GM15510 (cell line): ENCODE measurements around the gene BCAS3.

Experiments
- POLR2A ChIP-seq: IDR thresholded peaks from 3 replicates; pipeline ENCODE4 v1.6.1; 2011; ENCODE audit warnings: borderline replicate concordance; ENCODE audit not compliant: insufficient read length; ENCODE audit errors: extremely low read depth

The BCAS3 gene

GRCh38 chr17:61422869-61423268 lies 745.2 kb downstream of the BCAS3 start:
- TF ChIP-seq POLR2A, result no peak

- no peak for TF ChIP-seq POLR2A
These were observed 746.5 kb downstream of the BCAS3 start for GRCh38 chr17:61423967-61424649.

DNA sequence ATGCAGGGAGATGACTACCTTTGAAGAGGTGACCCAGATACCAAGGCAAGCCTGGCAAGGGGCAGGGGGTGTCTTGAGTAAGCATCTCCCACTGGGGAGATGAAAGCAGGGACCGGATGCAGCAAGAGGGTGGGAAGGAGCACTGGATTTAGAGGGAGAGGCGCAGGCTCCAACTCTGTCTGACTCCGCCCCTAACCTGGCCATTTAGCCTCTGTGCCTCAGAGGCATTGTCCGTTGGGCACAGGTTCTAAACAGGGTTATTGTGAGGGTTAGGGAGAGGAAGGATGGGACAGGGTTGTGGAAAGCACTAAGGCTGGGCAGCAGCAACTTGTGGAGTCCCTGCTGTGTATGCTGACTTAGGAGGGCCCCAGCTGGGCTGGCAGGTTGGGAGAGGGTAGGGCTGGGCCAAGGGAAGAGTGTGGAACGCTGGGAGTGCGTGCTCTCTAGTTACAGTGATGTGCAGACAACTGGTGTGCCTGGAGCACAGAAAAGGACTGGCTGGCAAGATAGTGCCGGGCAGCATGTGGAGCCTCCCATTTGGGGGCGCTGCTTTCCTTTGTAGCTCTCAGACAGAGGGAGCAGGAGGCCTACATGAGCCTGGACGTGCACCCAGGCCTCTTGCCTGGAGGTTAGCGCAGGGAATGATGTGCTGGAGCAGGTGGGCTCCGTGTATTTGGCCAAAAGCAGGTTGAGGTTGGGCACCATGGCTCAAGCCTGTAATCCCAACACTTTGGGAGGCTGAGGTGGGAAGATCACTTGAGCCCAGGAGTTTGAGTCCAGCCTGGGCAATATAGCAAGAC lies 748.2 kb downstream of the BCAS3 start:
- no peak for TF ChIP-seq POLR2A

- TF ChIP-seq POLR2A, result no peak
These were observed 749.0 kb downstream of the BCAS3 start for GRCh38 chr17:61426482-61427304.

GRCh38 chr17:61427567-61427966 lies 749.9 kb downstream of the BCAS3 start:
- TF ChIP-seq POLR2A, result no peak

DNA sequence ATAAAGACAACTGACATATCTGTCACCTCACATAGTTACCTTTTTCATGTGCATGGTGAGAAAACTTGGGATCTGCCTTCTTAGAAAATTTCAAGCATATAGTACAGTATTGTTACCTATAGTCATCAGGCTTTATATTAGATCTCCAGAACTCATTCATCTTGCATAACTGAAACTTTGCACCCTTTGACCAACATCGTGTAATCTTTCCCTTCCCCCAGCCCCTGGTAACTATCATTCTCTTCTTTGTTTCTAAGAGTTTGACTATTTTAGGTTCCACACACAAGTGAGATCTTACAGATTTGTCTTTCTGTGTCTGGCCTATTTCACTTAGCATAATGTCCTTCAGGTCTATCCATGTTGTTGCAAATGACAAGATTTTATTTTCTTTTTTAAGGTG lies 751.6 kb downstream of the BCAS3 start:
- no peak for TF ChIP-seq POLR2A

DNA sequence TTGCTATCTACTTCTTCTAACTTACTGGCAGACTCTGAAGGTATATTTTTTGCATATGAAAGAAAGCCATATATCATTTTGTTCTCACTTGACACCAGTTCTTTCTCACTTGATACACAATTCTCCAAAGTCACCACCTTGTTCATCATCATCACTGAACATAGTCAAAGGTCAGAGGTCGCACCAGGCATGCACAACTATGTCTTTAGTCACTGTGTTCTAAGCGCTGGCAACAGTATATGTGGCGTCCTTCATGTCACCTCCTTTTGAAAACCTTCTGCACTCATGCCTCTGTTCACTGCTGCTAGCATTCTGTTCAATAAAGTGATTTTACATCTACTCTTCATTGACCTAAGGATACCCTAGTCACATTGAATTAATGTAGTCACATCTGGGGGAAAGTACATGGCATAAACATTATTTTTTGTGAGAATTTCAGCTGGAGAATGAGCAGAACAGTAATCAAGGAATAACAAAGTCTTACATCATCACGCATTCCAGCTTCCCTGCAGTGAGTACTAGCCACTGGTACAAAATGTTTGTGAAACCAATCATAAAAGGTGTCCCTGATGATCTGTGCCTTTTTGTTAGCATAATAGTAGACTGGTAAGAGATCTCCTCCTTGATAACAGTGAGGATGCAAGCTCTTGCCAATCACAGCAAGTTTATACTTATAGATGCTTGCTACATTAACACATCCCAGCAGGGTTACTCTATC lies 754.1 kb downstream of the BCAS3 start:
- TF ChIP-seq POLR2A, result no peak

DNA sequence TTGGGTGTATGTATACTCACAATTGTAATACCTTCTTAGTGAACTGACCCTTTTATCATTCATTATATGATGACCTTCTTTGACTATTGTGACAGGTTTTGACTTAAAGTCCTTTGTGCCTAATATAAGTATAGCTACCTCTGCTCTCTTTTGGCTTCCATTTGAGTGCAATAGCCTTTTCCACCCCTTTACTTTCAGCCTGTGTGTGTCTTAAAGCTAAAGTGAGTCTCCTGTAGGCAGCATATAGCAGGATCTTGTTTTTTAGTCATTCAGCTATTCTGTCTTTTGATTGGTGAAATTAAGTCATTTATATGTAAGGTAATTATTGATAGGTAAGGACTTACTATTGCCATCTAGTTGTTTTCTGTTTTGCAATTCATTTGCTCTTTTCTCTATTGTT lies 758.6 kb downstream of the BCAS3 start:
- no peak for TF ChIP-seq POLR2A

- no peak for TF ChIP-seq POLR2A
These were observed 759.5 kb downstream of the BCAS3 start for GRCh38 chr17:61436995-61437704.

GRCh38 chr17:61440697-61441096 lies 763.0 kb downstream of the BCAS3 start:
- TF ChIP-seq POLR2A, result no peak

DNA sequence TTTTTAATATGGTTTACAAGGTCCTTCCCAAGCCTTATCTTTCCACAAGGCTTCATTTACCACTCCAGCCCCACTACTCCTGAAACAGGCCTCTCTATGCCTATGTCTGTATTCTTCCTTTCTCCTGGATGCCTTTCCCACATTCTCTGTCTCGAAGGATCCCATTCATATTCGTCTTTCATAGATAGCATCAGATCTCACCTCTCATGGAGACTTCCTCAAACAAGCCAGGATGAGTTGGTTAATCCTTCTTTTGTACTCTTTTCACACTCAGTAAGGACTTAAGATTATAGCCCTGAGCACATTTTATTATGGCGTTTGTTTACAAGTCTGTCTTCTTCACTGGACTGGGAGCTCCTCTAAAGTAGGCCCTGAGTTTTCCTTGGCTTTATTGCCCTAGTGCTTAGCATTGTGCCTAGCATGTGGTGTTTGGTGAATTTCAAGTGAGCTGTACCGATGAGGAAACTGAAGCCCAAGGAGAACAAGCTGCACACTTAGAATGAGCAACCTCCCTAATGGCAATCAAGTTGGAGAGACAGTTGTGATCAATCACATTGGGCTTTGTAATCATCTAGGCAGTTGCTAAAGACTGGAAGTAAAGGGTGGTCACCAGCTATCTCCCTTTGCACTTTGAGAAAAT lies 764.6 kb downstream of the BCAS3 start:
- no peak for TF ChIP-seq POLR2A
